ENCODE data around the gene SLC30A9.

Gene SLC30A9

DNA sequence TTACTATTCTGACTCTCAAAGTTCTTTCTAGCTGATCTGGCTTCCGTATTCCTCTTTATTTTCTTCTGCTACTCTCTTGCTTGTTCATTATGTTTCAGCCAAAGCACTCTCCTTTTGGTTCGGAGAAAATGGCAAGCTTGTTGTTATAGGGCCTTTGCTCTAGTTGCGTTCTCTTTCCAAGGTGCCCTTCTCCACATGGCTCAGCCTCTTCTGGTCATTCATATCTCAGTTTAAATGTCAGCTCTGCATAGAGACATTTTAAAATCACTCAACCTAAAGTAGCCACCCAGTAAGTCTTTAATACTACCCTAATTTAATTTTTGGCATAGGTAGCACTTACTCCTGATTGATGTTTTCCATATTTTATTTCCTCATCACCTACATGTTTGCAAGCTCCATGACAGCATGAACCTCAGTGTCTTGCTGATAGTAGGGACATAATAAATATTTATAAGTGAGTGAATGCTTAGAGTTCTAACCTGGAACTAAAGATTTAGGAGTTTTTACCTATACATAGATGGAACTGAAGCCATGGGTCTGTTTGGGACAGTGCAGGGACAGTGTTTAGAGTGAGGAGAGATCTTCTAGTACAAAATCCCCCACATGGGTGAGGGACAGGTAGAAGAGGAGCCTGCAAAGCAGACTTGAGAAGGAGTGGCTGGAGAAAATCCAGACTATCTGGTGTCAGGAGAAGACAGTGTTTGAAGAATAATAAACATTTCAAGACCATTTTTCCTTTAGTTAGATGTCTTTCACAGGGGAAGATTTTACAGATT, 17.9 kb downstream of the SLC30A9 start:
- DNase-seq, result no peak

DNA sequence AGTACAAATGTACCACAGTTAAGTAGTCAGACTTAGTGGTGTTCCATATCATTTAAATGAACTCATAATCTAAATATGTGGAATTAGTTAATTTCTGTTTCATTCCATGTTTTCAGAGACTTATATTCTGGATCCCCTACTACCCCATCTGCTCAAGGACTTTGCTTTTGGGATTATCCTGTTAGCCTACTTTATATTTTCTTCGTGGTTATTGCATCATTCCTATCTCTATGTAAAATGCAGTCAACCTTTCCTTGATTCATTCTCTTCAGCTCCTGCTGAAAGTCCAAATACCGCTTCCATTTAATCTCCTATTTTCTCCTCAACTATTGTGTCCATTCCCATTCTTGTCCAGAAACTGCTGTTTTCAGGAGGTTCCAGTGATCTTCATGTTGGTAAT, 25.1 kb downstream of the SLC30A9 start:
- DNase-seq, result no peak

DNA sequence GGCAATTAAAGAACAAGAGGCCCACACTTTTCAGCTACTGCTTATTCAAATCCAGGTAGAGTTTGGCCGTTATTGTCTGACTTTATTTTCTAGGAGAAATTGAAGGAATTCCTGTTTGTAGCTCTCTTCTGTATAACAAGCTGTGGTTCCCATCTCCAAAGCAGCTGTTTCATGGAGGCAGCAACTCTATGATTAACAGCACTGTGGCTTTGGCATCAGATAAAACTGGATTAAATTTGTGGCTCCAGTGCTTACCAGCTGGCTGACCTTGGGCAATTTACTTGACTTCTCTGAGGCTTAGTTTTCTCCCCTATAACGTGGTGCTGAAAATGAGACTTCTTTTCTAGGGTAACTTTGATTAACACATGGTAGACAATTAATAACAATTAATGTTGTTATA, 28.1 kb downstream of the SLC30A9 start:
- no peak for DNase-seq

DNA sequence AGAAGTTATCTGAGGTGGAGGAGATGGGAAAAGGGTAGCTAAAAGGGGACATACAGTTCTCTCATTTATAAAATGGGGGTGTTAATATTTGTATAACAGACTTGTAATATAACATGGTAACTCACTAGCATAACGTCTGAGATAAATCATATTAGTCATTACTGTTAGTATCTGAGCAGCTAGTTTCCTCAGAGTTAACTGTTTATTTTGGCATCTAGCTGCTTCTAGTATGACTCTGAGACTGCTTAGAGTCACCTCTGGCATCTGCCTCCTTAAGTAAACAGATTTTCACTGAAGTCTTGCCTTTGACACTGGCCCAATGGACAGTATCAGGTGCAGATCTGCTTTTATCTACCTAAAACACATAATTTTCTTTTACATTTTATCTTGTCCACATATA, 58.1 kb downstream of the SLC30A9 start:
- no peak for DNase-seq

DNA sequence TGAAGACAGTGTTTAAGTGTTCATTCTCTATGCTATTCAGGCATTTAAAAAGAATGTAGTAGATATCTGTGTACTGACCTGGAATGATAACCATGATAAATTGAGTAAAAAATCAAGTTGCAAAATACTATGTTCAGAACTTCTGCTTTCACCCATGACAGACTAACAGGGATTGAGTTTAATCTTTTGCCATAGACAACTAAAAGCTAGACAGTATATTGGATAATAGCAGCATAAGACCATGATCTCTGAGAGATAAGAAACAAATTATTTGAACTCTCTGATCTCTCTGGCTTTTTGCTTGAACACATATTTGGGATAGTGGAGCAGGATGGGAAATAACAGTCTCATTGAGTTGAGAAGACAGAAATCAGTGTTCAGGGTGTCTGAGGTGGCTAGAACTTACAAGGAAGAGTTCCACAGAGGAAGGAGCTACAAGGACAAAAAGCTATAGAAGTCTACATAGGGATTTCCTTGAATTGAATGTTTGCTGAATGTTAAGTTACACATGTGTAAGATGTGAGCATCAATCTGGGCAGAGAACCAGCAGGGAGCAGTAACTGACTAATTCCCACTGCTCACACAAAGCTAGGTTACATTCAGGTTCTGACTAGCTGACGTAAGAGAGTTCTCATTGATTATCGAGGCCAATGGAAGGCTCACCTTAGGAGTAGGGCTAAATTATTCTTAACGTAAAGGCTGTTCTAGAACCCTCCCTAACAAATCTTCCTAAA, 60.4 kb downstream of the SLC30A9 start:
- no peak for DNase-seq

DNA sequence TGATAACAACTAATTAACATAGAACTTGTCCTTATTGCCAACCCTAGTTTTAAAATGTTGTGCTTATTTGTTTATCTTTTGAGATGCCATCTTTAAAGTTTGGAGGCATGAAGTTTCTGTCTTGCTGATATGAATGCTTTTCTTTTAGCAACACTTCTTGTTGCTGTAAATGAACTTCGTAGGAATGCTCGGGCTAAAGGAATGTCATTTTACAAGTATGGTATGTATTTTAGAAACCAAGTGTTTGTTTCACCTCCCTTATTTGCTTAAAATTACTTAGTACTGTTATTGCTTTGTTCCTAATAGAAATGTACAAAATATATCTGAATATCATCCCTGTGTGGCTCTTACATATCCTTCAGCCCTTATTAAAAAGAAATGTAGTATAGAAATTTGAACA, 76.1 kb downstream of the SLC30A9 start:
- no peak for DNase-seq

DNA sequence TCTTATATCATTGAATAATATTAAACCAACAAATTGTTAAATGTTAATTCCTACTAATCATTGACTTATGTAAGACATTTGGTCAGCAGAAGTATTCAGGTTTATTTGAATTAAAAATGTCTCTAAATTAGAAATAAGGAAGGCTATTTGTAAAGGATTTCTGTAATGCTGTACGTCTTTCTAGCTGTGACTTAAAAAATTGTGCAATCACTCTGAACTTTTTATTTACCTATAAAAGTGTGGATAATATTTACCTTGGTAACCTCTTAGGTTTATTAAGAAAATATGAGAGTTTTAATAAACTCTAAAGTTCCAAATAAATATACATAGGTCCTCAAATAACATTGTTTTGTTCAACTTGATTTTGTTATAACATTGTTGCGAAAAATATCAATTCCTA, 76.9 kb downstream of the SLC30A9 start:
- no peak for DNase-seq

DNA sequence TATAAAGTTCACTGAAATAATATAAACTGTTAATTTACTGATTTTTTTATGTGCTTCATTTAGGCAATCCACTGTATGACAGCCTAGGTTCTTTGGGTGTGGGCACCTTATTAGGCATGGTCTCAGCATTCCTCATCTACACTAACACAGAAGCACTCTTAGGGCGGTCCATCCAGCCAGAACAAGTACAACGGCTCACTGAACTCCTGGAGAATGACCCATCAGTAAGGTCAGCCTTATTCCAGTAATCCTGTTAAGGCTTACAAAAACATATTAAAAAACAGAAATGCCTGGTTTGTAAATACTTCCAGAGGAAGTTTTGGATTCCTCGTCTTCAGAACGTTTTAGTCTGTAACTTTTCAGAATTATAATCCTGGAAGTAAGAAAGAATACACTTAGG, 80.1 kb downstream of the SLC30A9 start:
- no peak for DNase-seq

DNA sequence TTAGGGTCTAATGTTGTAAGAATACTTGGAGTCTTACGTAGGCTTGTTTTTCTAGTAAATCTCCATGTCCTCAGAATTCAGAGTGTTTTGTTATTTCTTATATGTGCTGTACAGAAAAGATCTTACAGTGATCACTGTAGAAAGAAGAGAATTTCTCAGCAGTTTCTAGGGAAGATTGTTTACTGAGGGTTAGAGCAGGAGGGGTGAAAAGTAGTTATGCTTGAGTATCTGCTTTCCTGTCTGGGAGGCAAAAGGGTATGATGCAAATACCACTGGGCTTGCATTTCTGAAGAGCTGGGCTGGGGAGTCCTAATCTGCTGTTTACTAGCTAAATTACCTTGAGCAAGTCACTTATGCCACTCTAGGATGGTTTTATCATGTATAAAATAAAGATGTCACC, 84.0 kb downstream of the SLC30A9 start:
- no peak for DNase-seq

DNA sequence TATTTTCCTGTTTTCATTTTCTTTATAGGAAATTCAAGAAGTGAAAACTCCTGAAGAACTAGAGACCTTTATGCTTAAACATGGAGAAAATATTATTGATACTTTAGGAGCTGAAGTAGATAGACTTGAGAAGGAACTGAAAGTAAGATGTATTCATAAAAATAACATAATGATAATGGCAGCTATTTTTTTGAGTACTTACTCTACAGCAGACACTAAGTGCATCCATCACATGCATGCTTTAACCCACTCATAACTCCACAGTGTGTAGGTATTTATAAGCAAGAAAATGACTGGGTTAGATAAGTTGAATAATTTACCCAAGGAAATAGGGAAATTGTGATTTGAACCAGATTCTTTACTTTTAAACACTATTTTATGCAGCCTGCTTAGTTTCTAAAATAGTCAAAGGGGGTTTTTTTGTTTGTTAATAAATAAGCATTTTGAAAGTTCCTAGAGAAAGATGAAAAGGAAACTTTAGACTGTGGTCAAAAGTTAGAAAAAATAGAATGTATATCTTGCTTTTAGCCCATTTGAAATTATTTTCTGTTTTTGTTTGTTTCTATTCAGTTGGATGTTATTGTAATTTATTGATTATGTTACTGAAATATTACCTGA, 88.0 kb downstream of the SLC30A9 start:
- no peak for DNase-seq

DNA sequence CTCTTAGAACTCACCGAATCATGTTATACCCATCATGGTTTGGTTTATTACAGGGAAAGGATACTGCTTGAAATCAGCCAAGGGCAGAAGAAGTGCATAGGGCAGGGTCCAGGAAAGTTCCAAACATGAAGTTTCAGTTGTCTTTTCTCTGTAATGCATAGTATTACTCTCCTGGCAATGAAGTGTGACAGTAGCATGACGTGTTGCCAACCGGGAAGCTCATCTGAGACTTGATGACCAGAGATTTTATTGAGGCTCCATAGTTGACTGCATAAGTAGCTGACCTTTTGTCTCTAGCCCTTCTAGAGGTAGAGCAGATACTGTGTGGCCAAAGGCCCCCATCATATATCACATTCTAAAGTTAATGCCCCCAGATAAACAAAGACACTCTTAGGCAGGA, 90.0 kb downstream of the SLC30A9 start:
- no peak for DNase-seq

DNA sequence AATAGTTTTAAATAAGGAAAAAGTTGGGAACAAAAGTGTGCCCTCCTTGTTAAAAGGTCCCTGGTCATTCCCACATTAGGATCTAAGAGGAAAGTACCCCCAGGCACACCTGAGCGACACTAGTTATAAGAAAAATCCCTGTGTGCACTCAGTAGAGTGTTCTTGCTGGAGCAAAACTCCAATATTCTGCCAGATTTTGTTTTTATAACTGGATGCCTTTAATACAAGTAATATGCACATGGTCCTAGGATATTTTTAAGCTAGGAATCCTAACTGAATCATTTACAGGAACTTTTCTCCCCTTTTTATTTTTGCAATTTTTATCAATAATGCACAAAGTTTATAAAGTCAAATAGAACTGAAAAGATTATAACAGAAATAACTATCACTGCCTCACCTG, 93.5 kb downstream of the SLC30A9 start:
- no peak for DNase-seq

DNA sequence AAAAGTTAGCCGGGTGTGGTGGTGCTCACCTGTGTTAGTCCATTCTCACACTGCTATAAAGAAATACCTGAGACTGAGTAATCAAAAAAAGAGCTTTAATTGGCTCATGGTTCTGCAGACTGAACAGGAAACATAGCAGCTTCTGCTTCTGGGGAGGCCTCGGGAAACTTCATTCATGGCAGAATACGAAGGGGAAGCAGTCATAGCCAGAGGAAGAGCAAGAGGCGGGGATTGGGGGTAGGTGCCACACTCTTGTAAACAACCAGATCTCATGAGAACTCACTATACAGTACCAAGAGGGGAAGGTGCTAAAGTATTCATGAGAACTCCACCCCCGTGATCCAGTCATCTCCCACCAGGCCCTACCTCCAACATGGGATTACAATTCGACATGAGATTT, 98.1 kb downstream of the SLC30A9 start:
- no peak for DNase-seq

DNA sequence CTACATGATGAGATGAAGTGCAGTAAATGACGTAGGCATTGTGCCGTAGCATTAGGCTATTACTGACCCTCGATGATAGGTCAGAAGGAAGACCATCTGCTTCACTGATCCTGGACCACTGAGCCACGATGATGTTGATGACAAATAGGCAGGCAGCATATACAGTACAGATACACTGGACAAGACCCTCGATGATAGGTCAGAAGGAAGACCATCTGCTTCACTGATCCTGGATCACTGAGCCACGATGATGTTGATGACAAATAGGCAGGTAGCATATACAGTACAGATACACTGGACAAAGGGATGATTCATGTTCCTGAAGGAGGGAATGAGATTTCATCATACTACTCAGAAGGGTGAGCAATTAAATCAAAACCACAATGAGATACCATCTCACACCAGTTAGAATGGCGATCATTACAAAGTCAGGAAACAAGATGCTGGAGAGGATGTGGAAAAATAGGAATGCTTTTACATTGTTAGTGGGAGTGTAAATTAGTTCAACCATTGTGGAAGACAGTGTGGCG, 111.2 kb downstream of the SLC30A9 start:
- no peak for DNase-seq

DNA sequence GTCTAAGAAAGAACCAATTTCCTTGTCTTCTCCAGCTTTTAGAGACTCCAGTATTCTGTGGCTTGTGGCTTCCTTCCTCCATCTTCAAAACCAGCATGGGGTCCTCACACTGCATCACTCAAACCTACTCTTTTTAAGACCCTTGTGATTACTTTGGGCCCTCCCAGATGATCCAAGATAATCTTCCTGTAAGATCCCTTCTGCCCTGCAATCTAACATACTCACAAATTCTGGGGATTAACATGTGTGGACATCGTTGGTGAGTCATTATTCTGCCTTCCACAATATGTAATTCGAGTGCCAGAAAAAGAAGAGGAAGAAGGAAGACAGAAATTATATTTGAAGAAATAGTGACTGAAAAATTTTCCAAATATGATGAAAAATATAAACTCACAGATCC, 114.2 kb downstream of the SLC30A9 start:
- DNase-seq, result no peak

DNA sequence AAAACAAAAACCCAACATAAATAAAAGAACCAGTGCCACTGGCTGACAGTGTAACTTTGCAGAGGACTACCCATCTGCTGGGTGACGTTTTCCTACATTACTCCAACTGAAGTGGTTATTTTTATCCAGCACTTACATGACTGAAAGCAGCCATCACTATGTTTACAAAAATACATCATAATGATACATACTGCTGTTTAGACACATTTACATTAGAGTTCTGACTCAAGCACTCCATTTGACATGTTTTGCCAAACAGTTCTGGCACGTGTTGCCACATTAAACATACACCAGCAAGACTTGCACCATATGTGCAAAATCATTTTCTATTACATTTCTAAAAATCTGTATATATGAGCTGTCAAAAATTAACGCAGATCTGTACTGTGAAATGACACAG, 122.5 kb downstream of the SLC30A9 start:
- no peak for DNase-seq

DNA sequence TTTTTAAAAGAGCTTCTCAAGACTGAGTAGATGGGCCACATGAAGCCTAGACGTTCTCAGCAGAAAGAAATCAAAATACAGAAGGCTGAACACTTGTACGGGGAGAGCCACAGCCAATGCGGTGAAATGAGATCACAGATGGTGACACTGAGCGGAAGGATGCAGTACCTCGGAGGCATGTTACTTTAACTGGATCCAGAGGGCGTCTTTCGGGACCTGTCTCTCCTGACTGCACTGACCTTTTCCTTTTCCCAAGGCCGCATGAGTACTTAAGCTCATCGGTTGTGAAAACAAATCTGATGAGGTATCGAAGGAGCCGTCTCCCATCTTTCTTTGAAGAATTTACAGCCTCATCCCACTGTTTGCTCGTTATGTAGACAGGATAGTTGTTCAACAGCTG, 129.6 kb downstream of the SLC30A9 start:
- no peak for DNase-seq

DNA sequence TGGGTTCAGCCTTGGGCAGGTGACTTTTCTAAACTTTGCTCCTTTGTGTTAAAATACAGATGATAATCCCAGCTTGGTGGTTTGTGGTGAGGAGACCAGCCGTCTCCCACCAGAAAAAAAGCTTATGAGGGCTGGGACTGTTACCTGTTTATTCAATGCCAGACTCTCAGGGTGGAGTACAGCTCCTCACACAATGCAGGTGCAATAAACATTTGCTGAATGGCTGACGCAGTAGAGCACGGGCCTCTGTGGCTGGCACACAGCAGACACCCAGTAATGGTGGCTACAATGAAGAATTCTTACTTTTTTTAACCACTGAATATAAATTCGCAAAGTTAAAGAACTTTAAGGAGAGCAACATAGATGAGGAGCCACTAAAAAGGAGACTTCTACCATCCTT, 131.9 kb downstream of the SLC30A9 start:
- DNase-seq, result no peak

DNA sequence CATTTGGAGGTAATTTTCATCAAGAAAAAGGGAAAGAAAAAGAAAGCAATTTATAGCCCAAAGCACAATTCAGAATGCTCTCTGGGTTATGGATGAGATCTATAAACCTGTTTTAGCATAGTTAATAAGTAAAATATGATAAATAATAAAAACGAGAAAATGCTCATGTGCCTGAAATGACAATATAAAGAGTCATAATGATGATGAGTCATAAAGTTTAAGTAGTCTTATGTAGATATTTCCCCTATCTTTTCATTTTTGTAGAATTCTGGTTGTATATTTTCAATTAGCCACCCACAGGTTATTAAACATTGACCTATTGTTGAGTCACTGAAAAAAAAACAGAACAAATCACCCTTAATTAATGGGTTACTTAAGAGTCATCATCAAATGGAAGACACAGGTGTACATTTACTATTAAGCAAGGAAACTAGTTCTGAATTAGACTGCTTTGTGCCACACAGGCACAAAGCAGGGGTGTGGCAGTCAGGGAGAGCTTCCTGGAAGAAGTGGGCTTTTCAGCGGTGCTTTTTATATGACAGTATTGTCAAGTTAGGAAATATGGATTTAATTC, 132.8 kb downstream of the SLC30A9 start:
- no peak for DNase-seq

DNA sequence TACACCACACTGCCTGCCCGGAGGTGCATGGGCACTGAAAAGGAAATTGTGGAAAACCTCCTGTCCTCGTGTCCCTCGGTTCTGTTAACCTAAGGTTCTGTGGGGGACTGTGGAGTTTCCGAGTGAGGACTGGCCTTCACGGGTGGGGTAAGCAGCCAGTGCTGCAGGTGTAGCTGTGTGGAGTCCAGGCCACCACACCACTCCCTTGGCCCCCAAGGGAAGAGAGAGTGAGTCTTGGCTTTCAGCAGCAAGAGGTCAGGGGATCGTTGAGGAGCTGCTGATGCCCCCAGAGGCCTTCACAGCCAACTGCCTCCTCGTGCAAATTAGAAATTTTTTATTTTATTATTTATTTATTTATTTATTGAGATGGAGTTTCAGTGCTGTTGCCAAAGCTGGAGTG, 141.8 kb downstream of the SLC30A9 start:
- DNase-seq, result no peak

DNA sequence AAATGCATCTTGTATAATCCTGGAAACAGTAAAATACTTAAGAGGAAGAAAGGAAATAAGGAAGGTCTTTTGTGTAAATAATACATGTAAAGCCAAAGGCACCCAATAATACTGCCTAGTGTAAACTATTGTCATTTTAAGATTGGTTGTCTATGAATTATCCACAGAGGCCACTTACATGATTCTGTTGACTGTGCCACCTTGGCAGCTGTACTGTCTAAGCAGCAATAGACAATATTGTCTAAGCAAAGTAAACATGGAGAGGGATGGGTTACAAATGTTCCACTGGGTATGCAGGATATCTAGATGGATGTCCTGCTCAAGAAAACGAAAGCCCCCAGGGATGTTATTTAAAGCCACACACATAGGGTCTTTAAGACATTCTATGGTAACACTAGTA, 142.7 kb downstream of the SLC30A9 start:
- no peak for DNase-seq

DNA sequence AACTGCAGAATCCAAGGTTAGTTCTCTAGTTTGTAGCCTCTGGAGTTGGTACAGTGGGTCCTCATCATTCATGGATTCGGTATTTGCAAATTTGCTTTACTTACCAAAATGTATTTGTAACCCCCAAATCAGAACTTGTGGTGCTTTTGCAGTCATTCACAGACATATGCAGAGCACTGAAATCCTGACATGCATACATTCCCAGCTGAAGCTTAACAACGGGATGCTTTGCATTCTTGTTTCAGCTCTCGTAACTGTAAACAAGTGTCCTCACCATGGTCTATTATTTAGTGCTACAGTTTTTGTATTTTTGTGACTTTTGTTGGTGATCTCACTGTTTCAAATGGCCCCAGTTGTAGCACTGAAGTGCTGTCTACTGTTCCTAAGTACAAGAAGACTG, 146.0 kb downstream of the SLC30A9 start:
- no peak for DNase-seq
